HepG2 (cell line): Measurements from ENCODE around the gene MATK. TPM values are rescaled to one million over a fixed set of nuclear protein-coding genes. Genes with fewer than 3 reads are reported as not detected.

Experiments
- ATAC-seq: fragments of 200-7000 bp; cut with Tn5 transposase; 3 replicates; pipeline ENCODE4 v1.9.1; 2020; ENCODE audit warnings: mild to moderate bottlenecking, moderate library complexity
- BruUV-seq: library from RNA; stranded (reverse); fragments of 400-500 nt; replicated peaks from 2 replicates; lab custom pipeline; 2021; lab: Mats Ljungman, UMichigan
- CTCF ChIA-PET: fragments of 300-600 bp; formaldehyde crosslinking; extraction: SDS; loops from one replicate; lab custom pipeline; 2021; ENCODE audit warnings: low total read pairs, inconsistent platforms, low intra/inter-chr PET ratio; lab: Yijun Ruan, JAX
- POLR2A ChIA-PET: fragments of 350-600 bp; sonication (Branson Sonifier 250); formaldehyde crosslinking; loops from one replicate; lab custom pipeline; 2020; ENCODE audit warnings: antibody characterized with exemption, inconsistent platforms; lab: Yijun Ruan, JAX
- DNase-seq: peaks from one replicate; pipeline ENCODE4 v3.0.0-alpha.2; 2015; ENCODE audit warnings: low spot score
- FAIRE-seq: peaks from 3 replicates; lab custom pipeline; 2011; peaks lifted over from hg19 to GRCh38; lab: Jason Lieb, UNC
- H2AFZ ChIP-seq: one replicate; pipeline ENCODE4 v1.6.1; 2011; ENCODE audit warnings: low read length, inconsistent platforms
- H3K27ac ChIP-seq: fragments of 300-600 bp; 3 replicates; pipeline ENCODE4 v1.8.0; 2011; ENCODE audit warnings: mixed run types, mild to moderate bottlenecking, mixed read lengths, low read length, inconsistent platforms; ENCODE audit not compliant: insufficient read depth; ENCODE audit errors: extremely low read length
- H3K27me3 ChIP-seq, 2 experiments: fragments of 200-600 bp in 1 of 2; 2 replicates in 1 of 2; 3 replicates in 1 of 2; pipeline versions ENCODE4 v1.6.0 to v1.8.0; 2011; ENCODE audit warnings: low read length in 2 of 2, mild to moderate bottlenecking in 2 of 2, moderate library complexity in 2 of 2, inconsistent platforms in 1 of 2; ENCODE audit not compliant: insufficient read depth in 2 of 2, control insufficient read depth in 1 of 2
- H3K36me3 ChIP-seq, 2 experiments: fragments of 200-600 bp in 1 of 2; replicated peaks in 1 of 2; 2 replicates in 1 of 2; 3 replicates in 1 of 2; pipeline versions ENCODE4 v1.5.1 to v1.8.0; 2011; ENCODE audit warnings: low read length in 2 of 2, inconsistent platforms in 1 of 2; ENCODE audit not compliant: insufficient read depth in 2 of 2, control insufficient read depth in 1 of 2
- H3K4me1 ChIP-seq: 2 replicates; pipeline ENCODE4 v1.5.1; 2012; ENCODE audit warnings: low read length, inconsistent platforms; ENCODE audit not compliant: insufficient read depth
- H3K4me2 ChIP-seq: 2 replicates; pipeline ENCODE4 v1.6.0; 2011; ENCODE audit warnings: low read depth, low read length, inconsistent platforms
- H3K4me3 ChIP-seq, 3 experiments: fragments of 200-600 bp in 1 of 3; sonication (generic), shearing (Covaris generic) in 1 of 3; replicated peaks in 1 of 3; 2 replicates each; pipeline ENCODE4 v1.5.1; 2011 to 2016; ENCODE audit warnings: low read length in 3 of 3, inconsistent platforms in 2 of 3, low read depth in 2 of 3, mild to moderate bottlenecking in 2 of 3, control low read depth in 1 of 3, mixed read lengths in 1 of 3; ENCODE audit not compliant: insufficient read depth in 1 of 3
- H3K79me2 ChIP-seq: one replicate; pipeline ENCODE4 v1.6.1; 2011; ENCODE audit warnings: low read length, inconsistent platforms; ENCODE audit not compliant: insufficient read depth
- H3K9ac ChIP-seq: 2 replicates; pipeline ENCODE4 v1.6.0; 2011; ENCODE audit warnings: mild to moderate bottlenecking, low read depth, low read length, inconsistent platforms; ENCODE audit not compliant: insufficient read depth
- H3K9me3 ChIP-seq: 2 replicates; pipeline ENCODE4 v1.5.1; 2012; ENCODE audit warnings: mild to moderate bottlenecking, low read length
- H4K20me1 ChIP-seq: 2 replicates; pipeline ENCODE4 v1.6.0; 2011; ENCODE audit warnings: inconsistent platforms, mild to moderate bottlenecking, low read length, moderate library complexity; ENCODE audit not compliant: insufficient read depth
- BCL6 ChIP-seq: IDR thresholded peaks from 2 replicates; pipeline ENCODE4 v1.6.1; 2016; ENCODE audit warnings: missing genetic modification reagents, missing compliant biosample characterization
- EEA1 ChIP-seq: sonication (generic); formaldehyde crosslinking; IDR thresholded peaks from 2 replicates; pipeline ENCODE4 v1.5.1; 2020; ENCODE audit warnings: mild to moderate bottlenecking, missing genetic modification reagents, borderline replicate concordance
- ELF3 ChIP-seq: IDR thresholded peaks from 2 replicates; pipeline ENCODE4 v1.6.1; 2016; ENCODE audit warnings: missing genetic modification reagents, missing compliant biosample characterization
- GPN1 ChIP-seq: sonication (generic); formaldehyde crosslinking; IDR thresholded peaks from 2 replicates; pipeline ENCODE4 v1.5.1; 2020; ENCODE audit warnings: missing genetic modification reagents, borderline replicate concordance
- KAT2B ChIP-seq: fragments of 150-350 bp; IDR thresholded peaks from 2 replicates; pipeline ENCODE4 v1.6.1; 2014; ENCODE audit warnings: low read depth, low read length, borderline replicate concordance
- MAFG ChIP-seq: sonication (generic); formaldehyde crosslinking; IDR thresholded peaks from 2 replicates; pipeline ENCODE4 v1.5.1; 2020; ENCODE audit warnings: mild to moderate bottlenecking, missing genetic modification reagents
- PCBP2 ChIP-seq: fragments of 200-400 bp; formaldehyde crosslinking; optimal IDR thresholded peaks from 2 replicates; pipeline ENCODE3; 2018; ENCODE audit warnings: low read length, low read depth; ENCODE audit not compliant: poor library complexity, severe bottlenecking
- SP5 ChIP-seq: IDR thresholded peaks from 2 replicates; pipeline ENCODE4 v1.6.1; 2016; ENCODE audit warnings: low read depth, borderline replicate concordance
- TEAD3 ChIP-seq: optimal IDR thresholded peaks from 2 replicates; pipeline ENCODE3; 2016; ENCODE audit warnings: borderline replicate concordance
- XRCC5 ChIP-seq: fragments of 200-400 bp; formaldehyde crosslinking; optimal IDR thresholded peaks from 2 replicates; pipeline ENCODE3; 2017; ENCODE audit warnings: mild to moderate bottlenecking, low read length
- ZNF362 ChIP-seq: sonication (generic); formaldehyde crosslinking; IDR thresholded peaks from 2 replicates; pipeline ENCODE4 v1.4.0; 2020; ENCODE audit warnings: missing genetic modification reagents, mild to moderate bottlenecking, borderline replicate concordance
- ZNF496 ChIP-seq: sonication (generic); formaldehyde crosslinking; IDR thresholded peaks from 2 replicates; pipeline ENCODE4 v1.8.1; 2023; ENCODE audit warnings: mild to moderate bottlenecking, moderate library complexity, missing genetic modification reagents; ENCODE audit not compliant: insufficient replicate concordance
- ZNF879 ChIP-seq: sonication (generic); formaldehyde crosslinking; IDR thresholded peaks from 2 replicates; pipeline ENCODE4 v1.8.1; 2023; ENCODE audit warnings: missing genetic modification reagents
- WGBS: methylation state at CpG from one replicate; pipeline ENCODE4 v1.1.6; 2017; ENCODE audit warnings: low lambda C conversion rate; 5-methylcytosine and 5-hydroxymethylcytosine counted together
- in situ Hi-C: cut with HindIII; loops from 2 replicates; pipeline ENCODE4 v1.10.0; 2017; ENCODE audit warnings: low pct_unique_long_range_greater_than_20kb; ENCODE audit not compliant: extremely low pct_ligation_motif_present
- intact Hi-C: fragments of 100-400 bp; cut with micrococcal nuclease; formaldehyde crosslinking; loops from one replicate; pipeline ENCODE4 v1.10.0; 2022; ENCODE audit not compliant: unreplicated experiment
- polyA plus RNA-seq, 8 experiments: library from polyadenylated mRNA; depleted of rRNA in 3 of 8; stranded (reverse) in 7 of 8; unstranded in 1 of 8; fragments of >200 nt; fragmentation: Illumina TruSeq in 4 of 8; extraction: Trizol in 4 of 8; gene quantifications; 2 replicates each; pipeline versions ENCODE4 v1.2.1 to v1.2.3, GENCODE V29; 2011 to 2016; ENCODE audit warnings: low read depth in 4 of 8, missing spikeins in 1 of 8, mixed read lengths in 1 of 8; ENCODE audit not compliant: insufficient read depth in 1 of 8
- total RNA-seq, 5 experiments: library from RNA; depleted of rRNA; stranded (reverse); fragments of >200 nt; fragmentation: Illumina TruSeq; extraction: Trizol; gene quantifications; 2 replicates each; pipeline ENCODE4 v1.2.3, GENCODE V29; 2016; ENCODE audit warnings: low read depth in 1 of 5
- TF ChIP-seq, protein P1 (sequence below): sonication (generic); formaldehyde crosslinking; conservative IDR thresholded peaks from 2 replicates; pipeline ENCODE4 v1.8.1; 2023; ENCODE audit warnings: missing genetic modification reagents
- TF ChIP-seq, protein P2 (sequence below): sonication (generic); formaldehyde crosslinking; IDR thresholded peaks from 2 replicates; pipeline ENCODE4 v1.4.0; 2020; ENCODE audit warnings: mild to moderate bottlenecking, missing genetic modification reagents

The MATK gene
- total and polyA plus RNA-seq, 2 of the 13 experiments (the other 11 are each of a cell fraction or from before 2014, with no cell fraction given) = 0.09 TPM; not detected in 1

- TF ChIP-seq SP5 (CRISPR knock-in tag) (no peak), BCL6 (CRISPR knock-in tag) (no peak), ZNF362 (CRISPR knock-in tag) (no peak)
- TF ChIP-seq, protein P1, sequence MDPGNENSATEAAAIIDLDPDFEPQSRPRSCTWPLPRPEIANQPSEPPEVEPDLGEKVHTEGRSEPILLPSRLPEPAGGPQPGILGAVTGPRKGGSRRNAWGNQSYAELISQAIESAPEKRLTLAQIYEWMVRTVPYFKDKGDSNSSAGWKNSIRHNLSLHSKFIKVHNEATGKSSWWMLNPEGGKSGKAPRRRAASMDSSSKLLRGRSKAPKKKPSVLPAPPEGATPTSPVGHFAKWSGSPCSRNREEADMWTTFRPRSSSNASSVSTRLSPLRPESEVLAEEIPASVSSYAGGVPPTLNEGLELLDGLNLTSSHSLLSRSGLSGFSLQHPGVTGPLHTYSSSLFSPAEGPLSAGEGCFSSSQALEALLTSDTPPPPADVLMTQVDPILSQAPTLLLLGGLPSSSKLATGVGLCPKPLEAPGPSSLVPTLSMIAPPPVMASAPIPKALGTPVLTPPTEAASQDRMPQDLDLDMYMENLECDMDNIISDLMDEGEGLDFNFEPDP = no peak
These were observed 33.8 kb upstream of the MATK start (continued) for GRCh38 chr19:3819989-3820388.

- H3K36me3 ChIP-seq = no peaks in the 10 kb centered on the region
- ATAC-seq = no peak; the same call in 2 of the 3 replicates
- H3K4me3 ChIP-seq = no peak overlapping the region
- H3K27me3 ChIP-seq = peaks cover 5 to 61% of the 10 kb centered on the region in 2 experiments
- 65% methylated on average over 16 of the region's 31 CpGs for WGBS
- TF ChIP-seq PCBP2 (no peak), ZNF879 (CRISPR knock-in tag) (no peak), KAT2B (no peak), XRCC5 (no peak), MAFG (CRISPR knock-in tag) (no peak), TEAD3 (no peak), ELF3 (CRISPR knock-in tag) (no peak), GPN1 (CRISPR knock-in tag) (no peak), EEA1 (no peak), ZNF496 (CRISPR knock-in tag) (no peak)
- TF ChIP-seq, protein P2, sequence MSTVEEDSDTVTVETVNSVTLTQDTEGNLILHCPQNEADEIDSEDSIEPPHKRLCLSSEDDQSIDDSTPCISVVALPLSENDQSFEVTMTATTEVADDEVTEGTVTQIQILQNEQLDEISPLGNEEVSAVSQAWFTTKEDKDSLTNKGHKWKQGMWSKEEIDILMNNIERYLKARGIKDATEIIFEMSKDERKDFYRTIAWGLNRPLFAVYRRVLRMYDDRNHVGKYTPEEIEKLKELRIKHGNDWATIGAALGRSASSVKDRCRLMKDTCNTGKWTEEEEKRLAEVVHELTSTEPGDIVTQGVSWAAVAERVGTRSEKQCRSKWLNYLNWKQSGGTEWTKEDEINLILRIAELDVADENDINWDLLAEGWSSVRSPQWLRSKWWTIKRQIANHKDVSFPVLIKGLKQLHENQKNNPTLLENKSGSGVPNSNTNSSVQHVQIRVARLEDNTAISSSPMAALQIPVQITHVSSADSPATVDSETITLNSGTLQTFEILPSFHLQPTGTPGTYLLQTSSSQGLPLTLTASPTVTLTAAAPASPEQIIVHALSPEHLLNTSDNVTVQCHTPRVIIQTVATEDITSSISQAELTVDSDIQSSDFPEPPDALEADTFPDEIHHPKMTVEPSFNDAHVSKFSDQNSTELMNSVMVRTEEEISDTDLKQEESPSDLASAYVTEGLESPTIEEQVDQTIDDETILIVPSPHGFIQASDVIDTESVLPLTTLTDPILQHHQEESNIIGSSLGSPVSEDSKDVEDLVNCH (CRISPR knock-in tag) = no peak
- no peak overlapping the region for H3K9ac ChIP-seq
- intact Hi-C loops = no loop called here
- ChIA-PET CTCF (no interaction called here), POLR2A (no interaction called here)
- H3K9me3 ChIP-seq = no peaks in the 10 kb centered on the region
- no peak for DNase-seq
- no peak for FAIRE-seq
- H3K27ac ChIP-seq = no peak overlapping the region
- 0 out of 2 replicates have a peak overlapping the region, but pooled peaks have one; percentile 12 for H3K4me2 ChIP-seq
- H3K4me1 ChIP-seq = no peaks in the 10 kb centered on the region
- H4K20me1 ChIP-seq = no peaks in the 10 kb centered on the region
- H2AFZ ChIP-seq = no peak overlapping the region
- BruUV-seq = no TSS peak
- no peaks in the 10 kb centered on the region for H3K79me2 ChIP-seq
- in situ Hi-C loops = no loop called here
These were observed 32.7 kb upstream of the MATK start for GRCh38 chr19:3818918-3819317.
